Ammon's horn (tissue), 1 donor: ENCODE data around the gene FLT1.

Source experiments
- DNase-seq: peaks from one replicate; pipeline ENCODE4 v3.0.0-alpha.2; 2016; ENCODE audit warnings: low spot score

The FLT1 gene

GRCh38 chr13:28339419-28339818 lies 155.5 kb downstream of the FLT1 start:
- DNase-seq: no peak

DNA sequence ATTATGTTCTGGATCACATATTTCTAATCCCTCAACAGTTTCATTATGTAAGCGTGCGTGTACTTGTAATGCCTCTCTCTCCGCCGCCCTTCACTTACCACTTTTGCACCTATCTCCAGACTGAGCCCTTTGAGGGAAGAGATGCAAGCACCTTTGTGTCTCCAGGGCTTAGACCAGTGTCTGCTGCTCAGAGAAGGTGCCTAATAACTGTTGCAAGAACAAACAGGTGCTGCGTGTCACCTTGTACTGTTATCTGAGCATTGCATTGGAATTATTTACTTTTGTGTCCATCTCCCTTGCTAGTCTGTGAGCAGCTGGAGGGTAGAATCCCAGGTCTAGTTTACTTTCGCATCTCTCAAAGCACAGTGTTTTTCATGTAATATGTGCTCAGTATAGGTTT lies 156.2 kb downstream of the FLT1 start:
- DNase-seq: no peak

- no peak for DNase-seq
Measured at GRCh38 chr13:28338006-28338574, 156.8 kb downstream of the FLT1 start.

DNA sequence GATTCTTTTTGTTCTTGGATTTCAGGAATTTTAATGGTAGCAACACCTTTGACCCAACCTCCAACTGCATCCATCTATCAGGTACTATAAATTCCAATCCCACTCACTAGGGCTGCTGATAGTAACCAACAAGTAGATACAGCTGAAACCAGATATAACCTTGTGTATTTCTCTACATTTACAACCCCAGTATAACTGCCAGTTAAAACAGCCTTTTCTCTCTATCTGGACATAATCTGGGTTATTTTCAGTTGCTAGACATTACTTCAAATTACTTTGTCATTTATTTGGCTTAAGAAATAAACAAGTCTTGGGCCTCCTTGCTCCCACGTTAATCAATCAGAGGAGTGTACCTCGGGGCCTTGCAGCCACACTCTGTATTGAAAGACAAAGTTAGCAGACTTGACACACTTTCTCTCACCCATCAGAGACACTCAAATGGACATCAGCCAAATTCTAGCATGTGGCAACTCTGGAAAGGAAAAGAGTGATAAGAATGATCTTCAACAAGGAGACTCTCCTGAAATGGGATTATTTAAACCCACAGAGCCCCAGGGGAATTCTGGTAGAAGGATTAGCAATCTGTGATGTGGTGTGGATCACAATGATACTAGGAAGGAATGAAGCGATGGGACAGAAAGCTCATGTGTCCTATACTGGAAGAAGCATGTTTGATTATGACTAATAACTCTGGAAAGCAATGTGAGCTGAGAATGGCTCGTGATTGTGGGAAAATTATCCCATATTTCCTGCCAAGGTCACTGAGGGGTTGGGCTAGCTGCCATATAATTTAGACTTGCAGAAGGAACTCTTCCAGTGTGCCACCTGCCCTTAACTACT lies 157.5 kb downstream of the FLT1 start:
- no peak for DNase-seq

- no peak for DNase-seq
Measured at GRCh38 chr13:28336193-28336657, 158.7 kb downstream of the FLT1 start.

GRCh38 chr13:28333204-28333881 lies 161.6 kb downstream of the FLT1 start:
- DNase-seq: no peak

- DNase-seq: peak; percentile 9
Measured at GRCh38 chr13:28329395-28330158, 165.4 kb downstream of the FLT1 start.

GRCh38 chr13:28328271-28328607 lies 166.7 kb downstream of the FLT1 start:
- DNase-seq: no peak

GRCh38 chr13:28327373-28328270 lies 167.3 kb downstream of the FLT1 start:
- no peak for DNase-seq

DNA sequence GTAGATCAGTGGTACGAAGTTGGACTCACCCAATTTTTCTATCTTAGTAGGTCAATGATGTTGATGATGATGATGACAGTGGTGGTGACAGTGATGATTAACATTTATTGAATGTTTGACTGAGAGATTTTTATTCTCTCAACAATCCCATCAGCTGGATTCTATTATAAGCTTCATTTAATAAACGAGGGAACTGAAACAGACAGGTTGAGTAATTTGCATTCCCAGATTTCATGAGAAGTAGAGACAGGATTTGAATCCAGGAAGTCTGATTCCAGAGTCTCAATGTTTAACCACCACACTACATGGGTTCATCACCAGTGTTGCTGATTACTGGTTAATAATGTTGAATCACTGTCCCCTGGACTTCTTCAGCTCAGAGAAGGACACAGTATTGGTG lies 168.9 kb downstream of the FLT1 start:
- DNase-seq: no peak

GRCh38 chr13:28325022-28325421 lies 169.9 kb downstream of the FLT1 start:
- no peak for DNase-seq

GRCh38 chr13:28324181-28324789 lies 170.6 kb downstream of the FLT1 start:
- DNase-seq: peak; percentile 77

DNA sequence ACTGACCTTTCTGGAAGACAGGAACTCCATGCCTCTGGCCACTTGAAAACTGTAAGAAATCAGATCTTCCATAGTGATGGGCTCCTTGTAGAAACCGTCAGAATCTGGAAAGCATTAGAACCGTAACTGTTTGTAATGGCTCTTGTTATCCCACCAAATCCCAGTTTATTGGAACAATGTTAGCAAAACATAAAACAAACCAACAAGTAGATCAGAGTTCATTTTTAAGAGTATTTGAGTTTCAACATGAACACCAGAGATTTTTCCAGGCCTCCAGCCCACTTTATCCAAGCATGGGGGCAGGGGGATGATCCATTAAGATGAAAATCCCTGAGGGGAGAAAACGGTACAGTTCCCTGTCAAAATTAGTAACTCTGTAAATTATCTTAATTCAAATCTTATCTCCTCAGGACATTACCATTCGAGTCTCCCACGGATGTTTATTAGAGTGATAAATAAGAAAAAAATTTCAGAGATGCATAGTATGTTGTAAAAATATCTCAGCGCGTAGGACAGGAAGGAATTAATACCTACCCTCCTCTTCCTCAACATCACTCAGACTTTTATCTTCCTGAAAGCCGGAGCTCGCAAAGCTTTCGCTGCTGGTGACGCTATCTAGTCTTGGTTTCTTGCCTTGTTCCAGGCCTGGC lies 172.5 kb downstream of the FLT1 start:
- DNase-seq: no peak

- DNase-seq: no peak
Measured at GRCh38 chr13:28321756-28322155, 173.2 kb downstream of the FLT1 start.

DNA sequence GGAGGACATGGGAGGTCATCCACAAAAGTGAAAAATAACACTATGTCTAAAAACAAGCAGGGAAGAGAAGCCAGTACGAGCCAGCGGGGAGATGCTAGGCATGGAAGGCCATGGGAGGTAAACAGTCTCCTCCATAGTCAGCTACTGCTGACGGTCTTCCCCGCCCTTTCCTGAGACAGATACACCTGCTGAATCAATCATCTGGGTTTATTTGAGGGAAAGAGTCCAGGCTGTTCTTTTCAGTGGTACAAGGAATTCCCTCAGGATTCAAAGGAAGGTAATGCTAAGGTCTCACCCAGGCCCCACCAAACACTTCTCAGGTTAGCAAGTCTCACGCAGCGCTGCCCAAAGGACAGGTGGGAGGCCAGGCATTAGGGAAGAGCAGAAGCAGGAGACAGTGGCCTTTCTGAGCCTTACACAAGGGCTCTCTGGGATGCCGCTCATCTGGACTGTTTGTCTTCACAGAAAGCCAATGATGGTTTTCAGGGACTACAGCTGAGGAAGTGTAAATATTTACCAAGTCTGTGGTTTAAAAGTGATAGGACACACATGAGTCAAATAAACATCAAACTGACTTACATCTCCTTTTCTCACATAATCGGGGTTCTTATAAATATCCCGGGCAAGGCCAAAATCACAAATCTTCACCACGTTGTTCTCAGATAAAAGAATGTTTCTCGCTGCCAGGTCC lies 173.9 kb downstream of the FLT1 start:
- no peak for DNase-seq

- no peak for DNase-seq
Measured at GRCh38 chr13:28320209-28320608, 174.7 kb downstream of the FLT1 start.

GRCh38 chr13:28319528-28319927 lies 175.4 kb downstream of the FLT1 start:
- no peak for DNase-seq

DNA sequence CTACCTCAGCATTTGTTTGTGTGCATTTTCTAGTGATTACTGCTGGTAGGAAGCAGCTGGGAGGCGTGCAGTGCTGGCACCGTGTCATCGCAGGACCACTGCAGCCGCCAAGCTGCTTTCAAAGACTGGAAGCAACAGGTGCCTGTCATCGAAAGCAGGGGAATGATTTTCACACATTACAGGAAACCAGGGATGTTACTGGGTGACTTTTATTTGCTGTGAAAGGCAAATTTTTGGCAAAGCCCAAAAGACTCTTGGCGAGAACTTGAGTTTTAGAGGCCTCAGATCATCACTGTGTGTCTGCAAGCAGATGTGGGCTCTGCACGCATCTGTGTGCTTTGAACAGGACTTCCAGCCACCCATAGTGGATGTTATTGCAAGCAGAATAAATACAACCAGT lies 176.4 kb downstream of the FLT1 start:
- no peak for DNase-seq

DNA sequence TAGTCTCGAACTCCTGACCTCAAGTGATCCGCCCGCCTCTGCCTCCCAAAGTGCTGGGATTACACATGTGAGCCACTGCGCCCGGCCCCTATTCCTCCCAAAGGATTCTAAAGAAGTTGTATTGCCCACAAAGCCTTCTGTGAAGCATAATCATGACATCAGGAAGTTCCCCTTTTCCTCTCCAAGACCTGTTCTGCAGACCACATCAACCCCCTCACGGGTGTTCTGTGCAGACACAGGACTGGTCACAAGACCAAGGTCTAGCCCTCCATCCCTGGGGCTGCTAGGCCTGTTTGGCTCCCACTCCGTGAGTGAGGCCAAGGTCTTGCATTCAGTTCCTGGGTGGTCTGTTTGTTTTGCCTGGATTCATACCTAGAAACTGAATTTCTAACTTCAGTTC lies 178.1 kb downstream of the FLT1 start:
- DNase-seq: no peak

DNA sequence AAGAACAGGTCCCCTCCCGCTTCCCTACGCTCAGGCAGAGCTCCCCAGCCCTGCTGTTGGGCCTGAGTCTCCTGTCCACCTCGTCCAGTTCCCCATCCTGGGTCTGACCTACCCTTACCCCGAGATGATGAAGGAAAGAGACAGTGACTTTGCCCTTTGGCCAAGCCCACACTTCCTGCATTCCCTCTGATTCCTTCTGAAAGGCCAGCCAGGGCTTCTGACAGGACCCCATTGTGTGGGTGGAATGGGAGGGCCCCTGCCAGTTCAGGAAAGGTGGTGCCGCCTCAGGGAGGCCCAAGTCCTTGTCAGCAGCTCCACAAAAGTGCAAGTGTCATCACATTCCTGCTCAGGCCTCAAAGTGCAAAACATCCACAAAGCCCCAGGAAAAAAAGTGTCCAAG lies 178.8 kb downstream of the FLT1 start:
- DNase-seq: no peak
